Retinal pigment epithelial cell (primary cell): Measurements from ENCODE around the gene DNAH14.
"Not testable (repeated sequence)": the region's sequence is repeated elsewhere in the genome, so short reads cannot be mapped to it uniquely, and the experiment has no call there.

ENCODE experiments used
- DNase-seq: peaks from one replicate; pipeline ENCODE4 v3.0.0-alpha.2; 2010; ENCODE audit warnings: low read depth
- H3K4me3 ChIP-seq: 2 replicates; pipeline ENCODE4 v1.5.1; 2011; ENCODE audit warnings: mild to moderate bottlenecking, low read length, control low read depth, moderate library complexity
- TF ChIP-seq, protein P1 (sequence below): conservative IDR thresholded peaks from 2 replicates; pipeline ENCODE4 v1.5.1; 2011; ENCODE audit warnings: low read depth, low read length, control low read depth, inconsistent platforms

Gene DNAH14

GRCh38 chr1:225156254-225156653, 226.8 kb downstream of the DNAH14 start:
- TF ChIP-seq, protein P1, sequence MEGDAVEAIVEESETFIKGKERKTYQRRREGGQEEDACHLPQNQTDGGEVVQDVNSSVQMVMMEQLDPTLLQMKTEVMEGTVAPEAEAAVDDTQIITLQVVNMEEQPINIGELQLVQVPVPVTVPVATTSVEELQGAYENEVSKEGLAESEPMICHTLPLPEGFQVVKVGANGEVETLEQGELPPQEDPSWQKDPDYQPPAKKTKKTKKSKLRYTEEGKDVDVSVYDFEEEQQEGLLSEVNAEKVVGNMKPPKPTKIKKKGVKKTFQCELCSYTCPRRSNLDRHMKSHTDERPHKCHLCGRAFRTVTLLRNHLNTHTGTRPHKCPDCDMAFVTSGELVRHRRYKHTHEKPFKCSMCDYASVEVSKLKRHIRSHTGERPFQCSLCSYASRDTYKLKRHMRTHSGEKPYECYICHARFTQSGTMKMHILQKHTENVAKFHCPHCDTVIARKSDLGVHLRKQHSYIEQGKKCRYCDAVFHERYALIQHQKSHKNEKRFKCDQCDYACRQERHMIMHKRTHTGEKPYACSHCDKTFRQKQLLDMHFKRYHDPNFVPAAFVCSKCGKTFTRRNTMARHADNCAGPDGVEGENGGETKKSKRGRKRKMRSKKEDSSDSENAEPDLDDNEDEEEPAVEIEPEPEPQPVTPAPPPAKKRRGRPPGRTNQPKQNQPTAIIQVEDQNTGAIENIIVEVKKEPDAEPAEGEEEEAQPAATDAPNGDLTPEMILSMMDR: no peak
- no peak overlapping the region for H3K4me3 ChIP-seq
- no peak for DNase-seq

GRCh38 chr1:225158291-225158690, 228.8 kb downstream of the DNAH14 start:
- DNase-seq: no peak
- no peak overlapping the region for H3K4me3 ChIP-seq
- TF ChIP-seq, protein P1: no peak

DNA sequence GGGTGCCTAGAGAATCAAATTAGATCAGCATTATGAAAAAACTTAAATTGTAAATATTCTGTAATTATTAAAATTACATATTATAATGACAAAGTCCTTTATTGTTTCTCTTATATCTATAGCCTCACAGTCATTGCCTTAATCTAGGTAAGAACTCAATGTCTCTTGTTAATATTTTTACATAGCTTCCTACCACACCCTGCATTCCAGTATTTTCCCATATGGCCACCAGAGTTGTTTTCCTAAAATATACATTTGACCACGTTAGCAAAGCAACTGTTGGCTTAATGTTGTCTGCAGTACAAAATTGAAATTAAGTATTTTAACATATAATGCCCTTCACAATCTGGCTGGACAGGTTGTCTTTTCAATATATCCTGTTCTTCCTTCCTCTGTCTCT, 230.3 kb downstream of the DNAH14 start:
- no peak overlapping the region for H3K4me3 ChIP-seq
- TF ChIP-seq, protein P1: no peak

GRCh38 chr1:225177409-225177808, 247.9 kb downstream of the DNAH14 start:
- not testable (repeated sequence) for H3K4me3 ChIP-seq, DNase-seq

More for the DNA sequence above, 230.3 kb downstream of the DNAH14 start:
- DNase-seq: no peak

DNA sequence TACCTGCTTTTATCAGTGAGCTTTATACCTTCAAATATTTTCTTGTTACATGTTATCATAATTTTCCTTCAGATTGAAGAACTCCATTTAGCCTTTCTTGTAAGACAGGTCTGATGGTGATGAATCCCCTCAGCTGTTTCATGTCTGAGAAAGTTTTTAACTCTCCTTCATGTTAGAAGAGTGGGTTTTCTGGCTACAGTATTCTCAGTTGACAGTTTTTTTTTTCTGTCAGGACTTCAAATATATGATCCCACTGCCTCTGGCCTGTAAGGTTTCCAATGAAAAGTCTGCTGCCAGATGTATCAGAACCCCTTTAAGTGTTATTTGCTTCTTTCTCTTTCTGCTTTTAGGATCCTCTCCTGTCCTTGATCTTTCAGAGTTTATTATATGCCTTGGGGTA, 250.2 kb downstream of the DNAH14 start:
- H3K4me3 ChIP-seq: no peak overlapping the region
- TF ChIP-seq, protein P1: no peak
- DNase-seq: no peak

DNA sequence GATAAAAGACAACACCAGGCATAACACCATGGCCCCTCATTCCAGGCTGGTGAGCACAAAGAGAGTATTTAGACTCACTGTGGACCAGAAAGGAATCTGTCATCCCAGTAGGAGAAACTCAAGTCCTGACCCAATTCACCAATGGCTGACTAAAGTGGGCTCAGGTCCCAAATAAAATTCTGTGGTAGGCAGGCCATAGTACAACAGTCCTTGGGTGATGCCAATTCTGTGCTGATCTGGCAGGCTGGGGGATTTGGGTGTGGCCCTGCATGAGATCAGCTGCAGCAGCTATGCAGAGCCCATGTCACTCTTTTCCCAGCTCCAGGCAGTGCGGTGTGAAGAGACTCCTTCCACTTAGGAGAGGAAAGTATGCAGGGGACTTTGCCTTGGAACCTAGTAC, 253.2 kb downstream of the DNAH14 start:
- H3K4me3 ChIP-seq: no peak overlapping the region
- TF ChIP-seq, protein P1: no peak
- DNase-seq: no peak

DNA sequence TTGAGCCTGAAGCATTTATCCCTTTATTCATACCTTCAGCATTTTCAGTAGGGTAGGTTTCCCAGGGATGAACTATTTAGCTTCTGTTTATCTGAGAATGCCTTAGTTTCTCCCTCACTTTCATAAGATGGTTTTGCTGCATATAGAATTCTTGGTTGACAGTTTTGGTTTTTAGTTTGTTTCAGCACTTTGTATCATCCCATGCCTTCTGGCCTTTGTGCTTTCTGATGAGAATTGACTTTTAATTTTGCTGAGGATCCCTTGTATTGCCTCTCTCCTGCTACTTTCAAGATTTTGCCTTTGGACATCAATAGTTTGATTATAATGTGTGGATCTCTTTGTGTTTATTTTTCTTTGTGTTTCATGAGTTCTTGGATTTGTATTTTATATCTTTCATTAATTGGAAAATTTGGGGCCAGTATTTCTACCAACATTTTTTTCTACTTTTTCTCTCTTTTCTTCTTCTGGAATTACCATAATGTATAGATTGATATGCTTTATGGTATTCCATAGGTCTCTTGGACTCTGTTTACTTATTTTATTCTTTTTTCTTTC, 261.8 kb downstream of the DNAH14 start:
- H3K4me3 ChIP-seq: no peak overlapping the region
- TF ChIP-seq, protein P1: no peak
- no peak for DNase-seq

GRCh38 chr1:225201447-225201846, 272.0 kb downstream of the DNAH14 start:
- no peak overlapping the region for H3K4me3 ChIP-seq
- DNase-seq: no peak
- TF ChIP-seq, protein P1: no peak
